ENCODE results near the gene ARHGAP33.

The ARHGAP33 gene

GRCh38 chr19:35730326-35730725 lies 45.0 kb upstream of the ARHGAP33 start:
- H3K27ac ChIP-seq, result no peak overlapping the region
- H3K27me3 ChIP-seq (ENCODE audit: insufficient read depth, low read depth, severe bottlenecking), result no peaks in the 10 kb centered on the region
- DNase-seq, result no peak
- no peak for TF ChIP-seq CTCF (IDR thresholded peaks at IDR 0.05; ENCODE audit: low read depth, low read length)
- H3K9me3 ChIP-seq (ENCODE audit: severe bottlenecking), result no peaks in the 10 kb centered on the region
- no peak overlapping the region for H3K4me3 ChIP-seq (ENCODE audit: low read depth, low read length)
- peaks cover 89% of the 10 kb centered on the region for H3K36me3 ChIP-seq

GRCh38 chr19:35731353-35731752 lies 44.0 kb upstream of the ARHGAP33 start:
- no peak for TF ChIP-seq CTCF (IDR thresholded peaks at IDR 0.05; ENCODE audit: low read depth, low read length)
- H3K4me3 ChIP-seq (ENCODE audit: low read depth, low read length), result no peak overlapping the region
- no peaks in the 10 kb centered on the region for H3K9me3 ChIP-seq (ENCODE audit: severe bottlenecking)
- no peak for DNase-seq
- H3K27ac ChIP-seq, result no peak overlapping the region
- no peaks in the 10 kb centered on the region for H3K27me3 ChIP-seq (ENCODE audit: insufficient read depth, low read depth, severe bottlenecking)
- H3K36me3 ChIP-seq, result peaks cover 88% of the 10 kb centered on the region

DNA sequence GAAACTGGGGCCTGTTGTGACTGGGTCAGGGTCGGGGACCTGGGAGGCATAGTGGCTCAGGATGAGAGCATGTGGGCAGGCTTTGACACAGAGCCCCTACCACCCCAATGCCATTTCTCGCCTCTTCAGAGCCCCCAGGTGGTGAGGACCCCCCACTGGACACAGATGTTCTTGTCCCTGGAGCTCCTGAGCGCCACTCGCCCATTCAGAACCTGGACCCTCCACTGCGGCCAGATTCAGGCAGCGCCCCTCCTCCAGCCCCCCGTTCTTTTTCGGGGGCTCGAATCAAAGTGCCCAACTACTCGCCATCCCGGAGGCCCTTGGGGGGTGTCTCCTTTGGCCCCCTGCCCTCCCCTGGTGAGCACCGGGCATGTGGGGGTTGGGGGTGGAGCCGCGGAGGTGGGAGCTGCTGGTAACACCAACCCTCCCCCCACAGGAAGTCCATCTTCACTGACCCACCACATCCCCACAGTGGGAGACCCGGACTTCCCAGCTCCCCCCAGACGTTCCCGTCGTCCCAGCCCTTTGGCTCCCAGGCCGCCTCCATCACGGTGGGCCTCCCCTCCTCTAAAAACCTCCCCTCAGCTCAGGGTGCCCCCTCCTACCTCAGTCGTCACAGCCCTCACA lies 43.5 kb upstream of the ARHGAP33 start:
- H3K27ac ChIP-seq, result no peak overlapping the region
- TF ChIP-seq CTCF (IDR thresholded peaks at IDR 0.05; ENCODE audit: low read depth, low read length), result no peak
- no peak overlapping the region for H3K4me3 ChIP-seq (ENCODE audit: low read depth, low read length)
- no peak for DNase-seq
- peaks cover 90% of the 10 kb centered on the region for H3K36me3 ChIP-seq
- no peaks in the 10 kb centered on the region for H3K9me3 ChIP-seq (ENCODE audit: severe bottlenecking)
- H3K27me3 ChIP-seq (ENCODE audit: insufficient read depth, low read depth, severe bottlenecking), result no peaks in the 10 kb centered on the region

DNA sequence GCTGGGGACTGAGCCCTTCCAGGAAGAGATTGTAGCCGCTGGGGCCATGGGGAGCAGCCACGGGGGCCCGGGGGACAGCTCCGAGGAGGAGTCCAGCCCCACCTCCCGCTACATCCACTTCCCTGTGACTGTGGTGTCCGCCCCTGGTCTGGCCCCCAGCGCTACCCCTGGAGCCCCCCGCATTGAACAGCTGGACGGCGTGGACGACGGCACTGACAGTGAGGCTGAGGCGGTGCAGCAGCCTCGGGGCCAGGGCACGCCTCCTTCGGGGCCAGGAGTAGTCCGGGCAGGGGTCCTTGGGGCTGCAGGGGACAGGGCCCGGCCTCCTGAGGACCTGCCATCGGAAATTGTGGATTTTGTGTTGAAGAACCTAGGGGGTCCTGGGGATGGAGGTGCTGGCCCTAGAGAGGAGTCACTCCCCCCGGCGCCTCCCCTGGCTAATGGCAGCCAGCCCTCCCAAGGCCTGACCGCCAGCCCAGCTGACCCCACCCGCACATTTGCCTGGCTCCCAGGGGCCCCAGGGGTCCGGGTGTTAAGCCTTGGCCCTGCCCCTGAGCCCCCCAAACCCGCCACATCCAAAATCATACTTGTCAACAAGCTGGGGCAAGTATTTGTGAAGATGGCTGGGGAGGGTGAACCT lies 42.7 kb upstream of the ARHGAP33 start:
- no peaks in the 10 kb centered on the region for H3K9me3 ChIP-seq (ENCODE audit: severe bottlenecking)
- H3K4me3 ChIP-seq (ENCODE audit: low read depth, low read length), result no peak overlapping the region
- DNase-seq, result no peak
- no peak overlapping the region for H3K27ac ChIP-seq
- peaks cover 89% of the 10 kb centered on the region for H3K36me3 ChIP-seq
- no peaks in the 10 kb centered on the region for H3K27me3 ChIP-seq (ENCODE audit: insufficient read depth, low read depth, severe bottlenecking)
- TF ChIP-seq CTCF (IDR thresholded peaks at IDR 0.05; ENCODE audit: low read depth, low read length), result no peak

- Histone ChIP-seq H3K4me3 (ENCODE audit: low read depth, low read length) (no peak overlapping the region), H3K9me3 (ENCODE audit: severe bottlenecking) (no peaks in the 10 kb centered on the region), H3K27ac (no peak overlapping the region), H3K36me3 (peaks cover 89% of the 10 kb centered on the region), H3K27me3 (ENCODE audit: insufficient read depth, low read depth, severe bottlenecking) (no peaks in the 10 kb centered on the region)
- no peak for DNase-seq
- no peak for TF ChIP-seq CTCF (IDR thresholded peaks at IDR 0.05; ENCODE audit: low read depth, low read length)
These were observed 41.9 kb upstream of the ARHGAP33 start for GRCh38 chr19:35733180-35734125.
